Activated CD4-positive, alpha-beta T cell treated with anti-CD3 and anti-CD28 coated beads, Interleukin-2, amount 10 ng/mL, durations not matched to agents 24 days and 14 days (primary cell): ENCODE data around the gene VMAC. TPM values are rescaled to one million over a fixed set of nuclear protein-coding genes. Genes with fewer than 3 reads are reported as not detected.

ENCODE experiments used
- DNase-seq: peaks from one replicate; pipeline ENCODE4 v3.0.0; 2022
- H3K27ac Mint-ChIP-seq: one replicate; pipeline ENCODE4 v1.8.0; 2022; ENCODE audit warnings: mild to moderate bottlenecking, mixed read lengths
- H3K27me3 Mint-ChIP-seq: one replicate; pipeline ENCODE4 v1.8.0; 2022; ENCODE audit warnings: mixed read lengths
- H3K36me3 Mint-ChIP-seq: one replicate; pipeline ENCODE4 v1.8.0; 2022; ENCODE audit warnings: low read depth, mild to moderate bottlenecking, mixed read lengths
- H3K4me1 Mint-ChIP-seq: one replicate; pipeline ENCODE4 v1.8.0; 2021; ENCODE audit warnings: mixed read lengths
- H3K4me3 Mint-ChIP-seq: one replicate; pipeline ENCODE4 v1.8.0; 2022; ENCODE audit warnings: mild to moderate bottlenecking, moderate library complexity, mixed read lengths
- H3K9me3 Mint-ChIP-seq: one replicate; pipeline ENCODE4 v1.8.0; 2021; ENCODE audit warnings: mixed read lengths
- intact Hi-C: fragments of 100-400 bp; cut with micrococcal nuclease; formaldehyde crosslinking; loops from one replicate; pipeline ENCODE4 v1.15.1; 2023
- total RNA-seq: library from RNA; stranded (reverse); gene quantifications from 2 replicates; pipeline ENCODE4 v1.2.3, GENCODE V29; 2022

VMAC gene
- total RNA-seq, 1 donor from 2014 or later, result 3.2 TPM

GRCh38 chr19:5921516-5922160 is 17.0 kb downstream of the VMAC start:
- Mint-ChIP-seq H3K4me1 (peaks cover 3% of the 10 kb centered on the region), H3K27ac (no peak overlapping the region), H3K4me3 (no peak overlapping the region), H3K9me3 (no peaks in the 10 kb centered on the region), H3K27me3 (no peaks in the 10 kb centered on the region), H3K36me3 (peaks cover 49% of the 10 kb centered on the region)
- DNase-seq, result no peak
- intact Hi-C loops, result no loop called here

GRCh38 chr19:5922161-5922545 is 17.5 kb downstream of the VMAC start:
- Mint-ChIP-seq H3K4me1 (peaks cover 3% of the 10 kb centered on the region), H3K4me3 (no peak overlapping the region), H3K9me3 (no peaks in the 10 kb centered on the region), H3K27me3 (no peaks in the 10 kb centered on the region), H3K36me3 (peaks cover 45% of the 10 kb centered on the region), H3K27ac (no peak overlapping the region)
- no peak for DNase-seq
- intact Hi-C loops, result no loop called here

- peak overlapping the region; percentile 41 for H3K27ac Mint-ChIP-seq
- no peaks in the 10 kb centered on the region for H3K9me3 Mint-ChIP-seq
- peaks cover 3% of the 10 kb centered on the region for H3K4me1 Mint-ChIP-seq
- peaks cover 50% of the 10 kb centered on the region for H3K36me3 Mint-ChIP-seq
- intact Hi-C loops, result no loop called here
- H3K4me3 Mint-ChIP-seq, result no peak overlapping the region
- H3K27me3 Mint-ChIP-seq, result no peaks in the 10 kb centered on the region
- DNase-seq, result no peak
Measured at GRCh38 chr19:5923356-5923755, 18.7 kb downstream of the VMAC start.

GRCh38 chr19:5925830-5926427 is 21.3 kb downstream of the VMAC start:
- H3K36me3 Mint-ChIP-seq, result peaks cover 50% of the 10 kb centered on the region
- H3K4me1 Mint-ChIP-seq, result peaks cover 3% of the 10 kb centered on the region
- H3K4me3 Mint-ChIP-seq, result no peak overlapping the region
- intact Hi-C loops, result no loop called here
- no peak overlapping the region for H3K27ac Mint-ChIP-seq
- DNase-seq, result no peak
- no peaks in the 10 kb centered on the region for H3K9me3 Mint-ChIP-seq
- H3K27me3 Mint-ChIP-seq, result no peaks in the 10 kb centered on the region

GRCh38 chr19:5926641-5927440 is 22.2 kb downstream of the VMAC start:
- peaks cover 1% of the 10 kb centered on the region for H3K4me1 Mint-ChIP-seq
- intact Hi-C loops, result no loop called here
- H3K9me3 Mint-ChIP-seq, result no peaks in the 10 kb centered on the region
- H3K27me3 Mint-ChIP-seq, result no peaks in the 10 kb centered on the region
- DNase-seq, result no peak
- no peak overlapping the region for H3K27ac Mint-ChIP-seq
- H3K36me3 Mint-ChIP-seq, result peaks cover 52% of the 10 kb centered on the region
- no peak overlapping the region for H3K4me3 Mint-ChIP-seq

- Mint-ChIP-seq H3K9me3 (no peaks in the 10 kb centered on the region), H3K4me1 (no peaks in the 10 kb centered on the region)
- no peak for DNase-seq
Measured at GRCh38 chr19:5927441-5927821, 22.8 kb downstream of the VMAC start.

GRCh38 chr19:5929179-5929578 is 24.5 kb downstream of the VMAC start:
- H3K27me3 Mint-ChIP-seq, result no peaks in the 10 kb centered on the region
- no peaks in the 10 kb centered on the region for H3K4me1 Mint-ChIP-seq
- intact Hi-C loops, result no loop called here
- peaks cover 38% of the 10 kb centered on the region for H3K36me3 Mint-ChIP-seq
- H3K9me3 Mint-ChIP-seq, result no peaks in the 10 kb centered on the region
- no peak overlapping the region for H3K27ac Mint-ChIP-seq
- H3K4me3 Mint-ChIP-seq, result no peak overlapping the region
- no peak for DNase-seq

More at GRCh38 chr19:5927441-5927821, 22.8 kb downstream of the VMAC start:
- H3K36me3 Mint-ChIP-seq, result peaks cover 48% of the 10 kb centered on the region
- intact Hi-C loops, result no loop called here
- H3K4me3 Mint-ChIP-seq, result no peak overlapping the region
- no peaks in the 10 kb centered on the region for H3K27me3 Mint-ChIP-seq
- H3K27ac Mint-ChIP-seq, result no peak overlapping the region

GRCh38 chr19:5929625-5930024 is 25.0 kb downstream of the VMAC start:
- Mint-ChIP-seq H3K4me3 (no peak overlapping the region), H3K27me3 (no peaks in the 10 kb centered on the region), H3K27ac (no peak overlapping the region), H3K36me3 (peaks cover 39% of the 10 kb centered on the region), H3K9me3 (no peaks in the 10 kb centered on the region), H3K4me1 (no peaks in the 10 kb centered on the region)
- DNase-seq, result no peak
- intact Hi-C loops, result no loop called here

GRCh38 chr19:5931251-5931650 is 26.6 kb downstream of the VMAC start:
- no peaks in the 10 kb centered on the region for H3K4me1 Mint-ChIP-seq
- H3K36me3 Mint-ChIP-seq, result peaks cover 38% of the 10 kb centered on the region
- intact Hi-C loops, result no loop called here
- no peaks in the 10 kb centered on the region for H3K9me3 Mint-ChIP-seq
- no peak overlapping the region for H3K27ac Mint-ChIP-seq
- no peak overlapping the region for H3K4me3 Mint-ChIP-seq
- no peaks in the 10 kb centered on the region for H3K27me3 Mint-ChIP-seq
- no peak for DNase-seq

GRCh38 chr19:5932146-5932545 is 27.5 kb downstream of the VMAC start:
- DNase-seq, result no peak
- H3K36me3 Mint-ChIP-seq, result peaks cover 37% of the 10 kb centered on the region

GRCh38 chr19:5932609-5933262 is 28.1 kb downstream of the VMAC start:
- intact Hi-C loops, result no loop called here
- Mint-ChIP-seq H3K4me1 (no peaks in the 10 kb centered on the region), H3K27ac (no peak overlapping the region), H3K4me3 (no peak overlapping the region), H3K36me3 (peaks cover 39% of the 10 kb centered on the region), H3K27me3 (no peaks in the 10 kb centered on the region), H3K9me3 (no peaks in the 10 kb centered on the region)
- DNase-seq, result no peak

More at GRCh38 chr19:5932146-5932545, 27.5 kb downstream of the VMAC start:
- no peak overlapping the region for H3K4me3 Mint-ChIP-seq
- H3K9me3 Mint-ChIP-seq, result no peaks in the 10 kb centered on the region
- no peaks in the 10 kb centered on the region for H3K27me3 Mint-ChIP-seq
- intact Hi-C loops, result no loop called here
- no peaks in the 10 kb centered on the region for H3K4me1 Mint-ChIP-seq
- H3K27ac Mint-ChIP-seq, result no peak overlapping the region

- no peak for DNase-seq
- Mint-ChIP-seq H3K27ac (no peak overlapping the region), H3K4me3 (no peak overlapping the region), H3K4me1 (no peaks in the 10 kb centered on the region), H3K9me3 (no peaks in the 10 kb centered on the region), H3K27me3 (no peaks in the 10 kb centered on the region), H3K36me3 (peaks cover 36% of the 10 kb centered on the region)
- intact Hi-C loops, result no loop called here
Measured at GRCh38 chr19:5933391-5934068, 28.9 kb downstream of the VMAC start.

- H3K4me1 Mint-ChIP-seq, result no peaks in the 10 kb centered on the region
- no peak for DNase-seq
- no peak overlapping the region for H3K4me3 Mint-ChIP-seq
- no peaks in the 10 kb centered on the region for H3K27me3 Mint-ChIP-seq
- intact Hi-C loops, result no loop called here
- H3K9me3 Mint-ChIP-seq, result no peaks in the 10 kb centered on the region
- H3K36me3 Mint-ChIP-seq, result peaks cover 32% of the 10 kb centered on the region
- no peak overlapping the region for H3K27ac Mint-ChIP-seq
Measured at GRCh38 chr19:5934069-5934401, 29.4 kb downstream of the VMAC start.
